HEK293T (cell line): ENCODE results near the gene ZFPM1.

Experiments used
- ARNT ChIP-seq: fragments of 450-650 bp; IDR thresholded peaks from 2 replicates; pipeline ENCODE4 v1.6.1; 2017; ENCODE audit warnings: mild to moderate bottlenecking
- BHLHE40 ChIP-seq: fragments of 450-650 bp; IDR thresholded peaks from 2 replicates; pipeline ENCODE4 v1.6.1; 2016; ENCODE audit warnings: mild to moderate bottlenecking, moderate library complexity, borderline replicate concordance
- FOXA1 ChIP-seq: fragments of 450-650 bp; IDR thresholded peaks from 2 replicates; pipeline ENCODE4 v1.6.1; 2016; ENCODE audit warnings: mild to moderate bottlenecking
- FOXK2 ChIP-seq: fragments of 450-650 bp; IDR thresholded peaks from 2 replicates; pipeline ENCODE4 v1.6.1; 2016; ENCODE audit warnings: mild to moderate bottlenecking
- FOXM1 ChIP-seq: fragments of 450-650 bp; IDR thresholded peaks from 2 replicates; pipeline ENCODE4 v1.6.1; 2017; ENCODE audit warnings: mild to moderate bottlenecking, borderline replicate concordance
- HDGF ChIP-seq: fragments of 450-650 bp; IDR thresholded peaks from 2 replicates; pipeline ENCODE4 v1.6.1; 2017; ENCODE audit warnings: antibody characterized with exemption, borderline replicate concordance
- PKNOX1 ChIP-seq: fragments of 450-650 bp; IDR thresholded peaks from 2 replicates; pipeline ENCODE4 v1.6.1; 2016
- SP1 ChIP-seq: fragments of 450-650 bp; IDR thresholded peaks from 2 replicates; pipeline ENCODE4 v1.6.1; 2017
- SUZ12 ChIP-seq: fragments of 450-650 bp; IDR thresholded peaks from 2 replicates; pipeline ENCODE4 v1.6.1; 2016; ENCODE audit warnings: mild to moderate bottlenecking
- ZNF384 ChIP-seq: fragments of 450-650 bp; IDR thresholded peaks from 2 replicates; pipeline ENCODE4 v1.6.1; 2016

- no peak for TF ChIP-seq FOXK2
- no peak for TF ChIP-seq FOXM1
- no peak for TF ChIP-seq SP1
- no peak for TF ChIP-seq FOXA1
- TF ChIP-seq ZNF384: no peak
- no peak for TF ChIP-seq HDGF
- TF ChIP-seq PKNOX1: no peak
- TF ChIP-seq SUZ12: no peak
- no peak for TF ChIP-seq ARNT
- no peak for TF ChIP-seq BHLHE40
Measured at GRCh38 chr16:88446736-88447135, 6.3 kb upstream of the ZFPM1 start.
